Measurements from ENCODE around the gene DNAJB13.
"Not testable (repeated sequence)": the region's sequence is repeated elsewhere in the genome, so short reads cannot be mapped to it uniquely, and the experiment has no call there.

Gene DNAJB13

GRCh38 chr11:73982990-73983740, 32.3 kb downstream of the DNAJB13 start:
- no peak for TF ChIP-seq CTCF (IDR thresholded peaks at IDR 0.05; ENCODE audit: low read length)
- TF ChIP-seq EZH2 (IDR thresholded peaks at IDR 0.05; ENCODE audit: borderline replicate concordance, low read length) = no peak
- Histone ChIP-seq H3K9me3 (ENCODE audit: low read length) (no peaks in the 10 kb centered on the region), H3K27ac (ENCODE audit: low read depth, low read length, poor library complexity, severe bottlenecking) (peak overlapping the region; percentile 98), H3K4me1 (ENCODE audit: insufficient read depth, low read length, severe bottlenecking) (peaks cover 66% of the 10 kb centered on the region), H4K20me1 (ENCODE audit: insufficient read depth, low read length) (no peaks in the 10 kb centered on the region), H3K27me3 (ENCODE audit: insufficient read depth, low read length) (no peaks in the 10 kb centered on the region), H3F3A (ENCODE audit: insufficient read depth, low read length) (peaks cover 20% of the 10 kb centered on the region), H2AFZ (ENCODE audit: low read length) (no peak overlapping the region), H3K9ac (ENCODE audit: low read length) (peak overlapping the region; percentile 92), H3K4me3 (ENCODE audit: low read depth, low read length, poor library complexity, severe bottlenecking) (peak overlapping the region; percentile 90), H3K4me2 (ENCODE audit: low read length) (peak overlapping the region; percentile 99), H3K36me3 (ENCODE audit: insufficient read depth, low read length) (peaks cover 42% of the 10 kb centered on the region), H3K79me2 (ENCODE audit: insufficient read depth, low read length) (peaks cover 13% of the 10 kb centered on the region), H3K9me2 (ENCODE audit: low read depth, low read length) (no peaks in the 10 kb centered on the region)

DNA sequence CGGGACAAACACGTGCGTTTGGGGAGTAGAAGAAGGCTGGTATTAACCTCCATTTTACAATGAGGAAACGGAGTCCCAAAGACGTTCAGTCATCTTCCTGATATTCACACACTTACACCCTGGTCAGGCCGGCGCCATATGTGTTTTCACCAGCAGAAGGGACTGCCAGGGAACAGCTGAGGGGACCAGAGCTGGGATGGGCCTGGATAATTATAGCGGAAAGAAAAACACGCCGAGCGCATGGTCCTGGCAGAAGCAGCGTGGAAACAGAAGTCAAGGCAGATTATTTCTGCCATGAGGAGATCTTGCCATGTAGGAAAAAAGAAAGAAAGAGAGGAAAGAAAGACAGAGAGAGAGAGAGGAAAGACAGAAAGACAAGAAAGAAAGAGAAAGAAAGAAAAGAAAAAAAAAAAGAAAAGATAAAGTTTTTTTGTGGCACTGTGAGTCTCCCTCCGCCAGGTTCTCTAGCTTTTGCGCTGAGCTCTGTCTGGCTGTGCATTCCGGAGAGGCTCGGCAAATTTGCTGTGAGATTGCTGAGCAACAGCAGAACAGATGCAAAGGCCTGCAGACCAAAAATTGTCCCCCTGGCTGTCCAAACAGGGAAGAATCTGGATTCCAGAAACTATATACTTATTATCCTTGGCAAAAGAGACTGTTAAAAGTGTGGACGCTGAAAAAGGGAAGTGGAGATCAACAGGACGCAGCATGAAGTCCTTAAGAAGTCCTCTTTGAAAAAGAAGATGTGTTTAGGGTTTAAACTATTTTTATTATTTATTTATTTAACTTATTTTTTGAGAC, 33.1 kb downstream of the DNAJB13 start:
- H3K9me2 ChIP-seq (ENCODE audit: low read depth, low read length) = no peaks in the 10 kb centered on the region
- H4K20me1 ChIP-seq (ENCODE audit: insufficient read depth, low read length) = no peaks in the 10 kb centered on the region
- peaks cover 34% of the 10 kb centered on the region for H3K36me3 ChIP-seq (ENCODE audit: insufficient read depth, low read length)
- peaks cover 61% of the 10 kb centered on the region for H3K4me1 ChIP-seq (ENCODE audit: insufficient read depth, low read length, severe bottlenecking)
- peak overlapping the region; percentile 99 for H3K4me2 ChIP-seq (ENCODE audit: low read length)
- peaks cover 14% of the 10 kb centered on the region for H3F3A ChIP-seq (ENCODE audit: insufficient read depth, low read length)
- H3K79me2 ChIP-seq (ENCODE audit: insufficient read depth, low read length) = peaks cover 13% of the 10 kb centered on the region
- no peaks in the 10 kb centered on the region for H3K9me3 ChIP-seq (ENCODE audit: low read length)
- H2AFZ ChIP-seq (ENCODE audit: low read length) = no peak overlapping the region
- no peak for TF ChIP-seq EZH2 (IDR thresholded peaks at IDR 0.05; ENCODE audit: borderline replicate concordance, low read length)
- no peak for TF ChIP-seq CTCF (IDR thresholded peaks at IDR 0.05; ENCODE audit: low read length)
- peak overlapping the region; percentile 90 for H3K4me3 ChIP-seq (ENCODE audit: low read depth, low read length, poor library complexity, severe bottlenecking)
- H3K9ac ChIP-seq (ENCODE audit: low read length) = peak overlapping the region; percentile 92
- H3K27ac ChIP-seq (ENCODE audit: low read depth, low read length, poor library complexity, severe bottlenecking) = peak overlapping the region; percentile 98
- no peaks in the 10 kb centered on the region for H3K27me3 ChIP-seq (ENCODE audit: insufficient read depth, low read length)

DNA sequence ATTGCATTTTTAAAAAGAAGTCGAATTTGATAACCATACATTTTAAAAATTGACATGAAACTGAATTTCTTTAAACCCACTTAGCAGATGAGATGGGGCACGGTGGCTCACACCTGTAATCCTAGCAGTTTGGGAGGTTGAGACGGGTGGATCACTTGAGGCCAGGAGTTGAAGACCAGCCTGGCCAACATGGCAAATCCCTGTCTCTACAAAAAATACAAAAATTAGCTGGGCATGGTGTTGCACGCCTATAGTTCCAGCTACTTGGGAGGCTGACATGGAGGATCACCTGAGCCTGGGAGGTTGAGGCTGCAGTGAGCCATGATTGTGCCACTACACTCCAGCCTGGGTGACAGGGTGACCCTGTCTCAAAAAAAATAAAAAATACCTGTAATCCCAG, 34.8 kb downstream of the DNAJB13 start:
- not testable (repeated sequence) for H3K9me2 ChIP-seq (ENCODE audit: low read depth, low read length); H2AFZ ChIP-seq (ENCODE audit: low read length); H3K4me2 ChIP-seq (ENCODE audit: low read length); H3K4me3 ChIP-seq (ENCODE audit: low read depth, low read length, poor library complexity, severe bottlenecking); H3K9ac ChIP-seq (ENCODE audit: low read length); H3K27me3 ChIP-seq (ENCODE audit: insufficient read depth, low read length); H3K9me3 ChIP-seq (ENCODE audit: low read length); H4K20me1 ChIP-seq (ENCODE audit: insufficient read depth, low read length)
- Histone ChIP-seq H3K4me1 (ENCODE audit: insufficient read depth, low read length, severe bottlenecking) (peaks cover 60% of the 10 kb centered on the region), H3K79me2 (ENCODE audit: insufficient read depth, low read length) (peaks cover 13% of the 10 kb centered on the region), H3F3A (ENCODE audit: insufficient read depth, low read length) (peaks cover 14% of the 10 kb centered on the region), H3K36me3 (ENCODE audit: insufficient read depth, low read length) (peaks cover 19% of the 10 kb centered on the region), H3K27ac (ENCODE audit: low read depth, low read length, poor library complexity, severe bottlenecking) (peak overlapping the region; percentile 98)
